ENCODE data around the gene PDE4B.
"Not testable (repeated sequence)": the region's sequence is repeated elsewhere in the genome, so short reads cannot be mapped to it uniquely, and the experiment has no call there.

The PDE4B gene

DNA sequence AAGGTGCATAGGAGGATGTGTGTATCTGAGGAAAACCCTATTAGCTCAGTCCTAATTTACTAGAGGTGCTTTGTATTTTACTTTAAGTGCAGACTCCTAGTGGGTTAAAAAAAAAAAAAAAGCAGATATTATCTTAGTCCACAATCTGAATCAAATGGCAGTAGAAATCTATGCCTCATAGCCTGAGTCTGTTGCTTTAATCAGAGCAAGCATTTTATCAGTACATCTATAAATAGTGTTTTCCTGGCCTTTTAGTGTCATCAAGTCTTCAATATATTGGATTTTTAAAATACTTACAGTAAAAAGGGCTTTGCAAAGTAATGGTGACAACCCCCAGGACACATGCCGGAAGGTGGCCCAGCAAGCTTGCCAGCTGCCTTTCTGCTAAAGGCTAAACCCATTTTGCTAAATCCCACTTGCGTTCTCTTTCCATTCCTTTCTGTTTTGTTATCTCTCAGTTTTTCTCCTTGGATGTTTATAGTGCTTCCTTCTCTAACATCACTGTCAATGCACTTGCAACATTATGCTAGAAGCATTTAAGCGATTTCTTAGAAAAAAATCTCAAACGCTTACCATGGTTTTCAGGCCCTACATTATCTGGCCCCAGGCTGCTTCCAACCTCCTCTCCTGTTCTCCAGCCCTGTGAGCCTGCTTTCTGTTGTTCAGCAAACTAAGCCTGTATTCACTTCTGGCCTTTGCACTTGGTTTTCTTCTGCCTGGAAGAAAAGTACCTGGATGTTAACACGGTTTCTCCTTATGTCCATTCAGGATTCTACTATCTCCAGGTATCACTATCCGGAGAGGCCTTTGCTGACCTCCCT, 206.3 kb downstream of the PDE4B start:
- no peak for DNase-seq

DNA sequence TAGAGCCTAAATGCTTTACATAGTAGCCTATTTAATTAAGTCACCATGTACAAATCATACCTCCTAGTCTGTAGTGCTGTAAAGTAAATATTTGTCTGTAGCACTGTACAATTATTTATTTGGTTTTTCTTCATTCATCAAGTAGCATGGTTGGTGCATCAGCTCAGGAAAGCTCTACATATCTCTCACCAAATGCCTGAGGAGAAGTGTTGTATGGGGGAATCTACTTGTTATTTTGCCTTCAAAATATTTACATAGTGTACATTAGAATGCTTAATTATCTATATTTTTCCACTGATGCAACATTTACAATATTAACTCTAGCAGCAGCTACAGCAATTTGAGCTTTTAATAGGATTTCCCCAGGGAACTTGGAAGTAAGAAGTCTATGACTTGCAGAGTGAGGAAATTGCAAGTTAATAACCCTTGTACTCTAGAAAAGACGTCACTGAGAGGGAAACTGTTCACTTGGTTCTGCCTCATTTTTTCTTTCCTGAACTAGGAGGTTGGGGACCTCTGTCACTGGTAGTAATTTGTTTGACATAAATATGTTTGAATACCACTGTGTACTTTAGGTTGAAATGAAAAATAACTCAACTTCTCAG, 207.4 kb downstream of the PDE4B start:
- DNase-seq, result no peak

DNA sequence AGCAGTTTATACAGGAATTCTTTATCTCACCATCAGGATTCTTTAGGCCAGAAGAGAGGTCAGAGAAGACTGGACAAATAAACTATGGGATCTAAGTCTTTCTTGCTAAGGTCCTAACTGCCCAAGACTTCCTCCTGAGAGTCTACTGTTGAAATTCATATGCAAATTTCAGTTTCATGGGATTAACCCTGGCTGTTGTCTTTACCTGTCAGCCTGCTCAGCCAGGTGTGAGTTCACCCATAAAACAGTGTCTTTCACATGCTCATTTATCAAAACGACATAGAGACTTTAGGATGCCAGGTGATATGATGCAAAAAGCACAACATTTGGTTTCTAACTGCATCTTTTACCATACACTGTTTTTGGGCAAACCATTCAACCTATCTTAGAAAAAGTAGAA, 211.0 kb downstream of the PDE4B start:
- DNase-seq, result no peak

DNA sequence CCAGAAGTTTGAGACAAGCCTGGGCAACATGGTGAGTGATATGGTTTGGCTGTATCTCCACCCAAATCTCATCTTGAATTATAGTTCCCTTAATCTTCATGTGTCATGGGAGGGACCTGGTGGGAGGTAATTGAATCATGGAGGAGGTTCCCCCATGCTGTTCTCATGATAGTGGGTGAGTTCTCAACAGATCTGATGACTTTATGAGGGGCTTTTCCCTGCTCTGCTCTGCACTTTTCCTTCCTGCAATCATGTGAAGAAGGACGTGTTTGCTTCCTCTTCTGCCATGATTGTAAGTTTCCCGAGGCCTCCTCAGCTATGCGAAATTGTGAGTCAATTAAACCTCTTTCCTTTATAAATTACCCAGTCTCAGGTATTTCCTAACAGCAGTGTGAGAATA, 213.8 kb downstream of the PDE4B start:
- peak; percentile 42 to 78 for DNase-seq

DNA sequence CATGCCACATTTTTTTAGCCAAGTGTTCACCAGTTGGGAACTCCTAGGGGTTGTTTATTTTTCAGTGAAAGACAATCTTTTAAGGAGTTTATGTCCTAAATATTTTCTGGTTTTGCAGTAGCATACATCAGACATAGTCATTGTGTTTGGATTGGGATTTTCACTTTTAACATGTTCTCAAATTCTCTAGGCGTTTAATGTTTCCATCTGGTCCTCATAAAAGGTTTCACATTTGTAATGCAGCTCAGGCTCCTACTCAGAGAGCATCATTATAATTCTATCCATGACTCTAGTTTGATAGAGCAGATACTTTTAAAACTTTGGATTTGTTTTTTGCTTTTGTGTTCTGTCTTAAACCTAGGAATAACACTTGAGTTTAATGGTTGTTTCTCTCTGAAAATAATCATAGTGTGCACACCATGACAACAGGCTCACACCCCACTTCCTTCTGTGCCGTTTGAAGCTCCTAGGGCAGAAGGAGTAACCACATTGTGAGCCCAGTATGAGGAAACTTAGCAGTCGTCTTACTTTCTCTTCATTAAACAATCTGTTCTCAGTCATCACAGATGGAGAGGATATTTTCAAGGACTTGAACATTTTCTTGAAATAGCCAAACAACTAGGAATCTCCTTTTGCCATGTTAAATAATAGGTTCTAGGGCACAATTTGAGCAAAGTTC, 219.6 kb downstream of the PDE4B start:
- DNase-seq, result peak; percentile 11 to 18

DNA sequence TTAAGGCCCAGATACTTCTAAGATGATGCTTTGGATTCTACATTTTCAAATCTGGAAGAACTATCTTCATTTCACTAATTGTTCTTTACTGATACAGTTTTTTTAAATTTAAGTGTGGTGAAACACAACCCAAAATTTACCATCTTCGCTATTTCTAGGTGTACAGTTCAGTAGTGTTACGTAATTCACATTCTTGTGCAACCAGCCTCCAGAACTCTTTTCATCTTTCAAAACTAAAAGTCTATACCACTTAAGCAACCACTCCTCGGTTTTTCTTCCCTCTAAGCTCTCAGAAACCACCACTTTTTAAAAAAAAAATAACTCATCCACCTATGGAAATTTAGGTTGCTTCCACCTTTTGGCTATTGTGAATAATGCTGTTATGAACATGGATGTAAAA, 220.7 kb downstream of the PDE4B start:
- DNase-seq, result peak; percentile 5 to 17

DNA sequence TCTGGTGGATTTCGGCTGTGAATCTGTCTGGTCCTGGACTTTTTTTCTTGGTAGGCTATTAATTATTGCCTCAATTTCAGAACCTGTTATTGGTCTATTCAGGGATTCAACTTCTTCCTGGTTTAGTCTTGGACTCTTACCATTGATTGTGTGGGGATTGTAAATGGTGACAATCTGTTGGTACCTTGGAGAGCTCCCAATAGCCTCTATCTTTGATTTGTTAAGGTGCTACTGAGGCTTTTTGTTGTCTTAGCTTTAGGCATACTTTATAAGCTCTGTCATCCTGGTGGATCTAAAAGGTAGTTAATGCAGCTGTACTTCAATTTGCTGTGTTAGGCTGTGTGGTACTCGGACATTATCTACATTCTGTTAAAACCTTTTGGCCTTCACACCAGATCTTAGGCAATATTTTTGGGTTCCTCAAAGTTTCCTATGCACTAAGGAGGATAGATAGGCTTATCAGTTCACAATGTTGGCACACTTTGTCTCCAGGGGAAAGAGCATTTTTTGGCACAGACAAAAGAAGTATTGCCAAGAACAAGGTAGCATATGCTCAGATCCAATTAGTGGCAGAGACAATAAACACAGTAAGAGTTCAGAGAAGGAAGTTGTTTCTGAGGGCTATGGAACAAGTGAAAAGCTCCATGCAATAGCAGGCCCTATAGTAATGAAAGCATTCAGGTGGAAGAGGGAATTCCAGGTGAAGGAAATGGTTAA, 230.4 kb downstream of the PDE4B start:
- no peak for DNase-seq

DNA sequence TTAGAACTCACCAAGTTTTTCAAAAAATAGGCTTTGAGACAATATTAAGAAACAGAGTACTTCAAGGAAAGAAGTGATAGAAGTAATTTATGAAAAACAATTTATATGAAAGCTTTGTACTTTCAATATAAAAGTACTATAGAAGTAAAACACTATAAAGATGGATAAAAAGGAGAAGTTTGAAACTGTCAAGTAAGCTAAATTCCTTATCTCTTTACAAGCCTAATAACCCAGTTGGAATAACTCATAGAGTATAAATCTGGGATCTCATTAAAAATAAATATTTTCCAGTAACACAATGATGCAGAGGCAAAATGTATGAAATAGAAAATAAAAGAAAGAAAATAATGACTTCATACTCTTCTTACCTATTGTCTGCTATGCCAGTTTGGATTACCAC, 232.5 kb downstream of the PDE4B start:
- no peak for DNase-seq

DNA sequence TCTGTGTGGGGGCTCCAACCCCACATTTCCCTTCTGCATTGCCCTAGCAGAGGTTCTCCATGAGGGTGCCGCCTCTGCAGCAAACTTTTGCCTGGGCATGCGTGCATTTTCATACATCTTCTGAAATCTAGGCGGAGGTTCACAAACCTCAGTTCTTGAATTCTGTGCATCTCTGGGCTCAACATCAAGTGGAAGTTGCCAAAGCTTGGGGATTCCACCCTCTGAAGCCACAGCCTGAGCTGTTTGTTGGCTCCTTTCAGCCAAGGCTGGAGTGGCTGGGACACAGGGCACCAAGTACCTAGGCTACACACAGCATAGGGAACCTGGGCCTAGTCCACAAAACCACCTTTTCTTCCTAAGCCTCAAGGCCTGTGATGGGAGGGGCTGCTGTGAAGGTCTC, 235.3 kb downstream of the PDE4B start:
- no peak for DNase-seq

DNA sequence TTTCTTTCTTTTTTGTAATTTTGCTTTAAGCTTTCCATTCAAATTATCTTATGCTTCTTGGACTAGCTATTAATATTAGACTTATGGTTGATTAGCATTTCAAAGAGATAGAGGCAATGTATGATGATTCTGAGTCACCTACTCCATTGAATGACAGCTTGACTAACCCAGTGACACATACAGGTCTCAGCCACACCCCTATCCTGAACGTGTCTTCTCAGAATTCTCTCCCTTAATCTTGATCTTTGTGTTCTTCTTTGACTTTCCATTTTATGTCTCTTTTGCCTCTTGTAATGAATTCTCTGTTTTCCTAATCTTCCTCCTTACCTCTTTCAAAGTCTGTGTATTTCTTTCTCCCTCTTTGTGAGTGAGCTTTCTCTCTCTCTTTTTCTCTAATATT, 241.1 kb downstream of the PDE4B start:
- DNase-seq, result no peak

DNA sequence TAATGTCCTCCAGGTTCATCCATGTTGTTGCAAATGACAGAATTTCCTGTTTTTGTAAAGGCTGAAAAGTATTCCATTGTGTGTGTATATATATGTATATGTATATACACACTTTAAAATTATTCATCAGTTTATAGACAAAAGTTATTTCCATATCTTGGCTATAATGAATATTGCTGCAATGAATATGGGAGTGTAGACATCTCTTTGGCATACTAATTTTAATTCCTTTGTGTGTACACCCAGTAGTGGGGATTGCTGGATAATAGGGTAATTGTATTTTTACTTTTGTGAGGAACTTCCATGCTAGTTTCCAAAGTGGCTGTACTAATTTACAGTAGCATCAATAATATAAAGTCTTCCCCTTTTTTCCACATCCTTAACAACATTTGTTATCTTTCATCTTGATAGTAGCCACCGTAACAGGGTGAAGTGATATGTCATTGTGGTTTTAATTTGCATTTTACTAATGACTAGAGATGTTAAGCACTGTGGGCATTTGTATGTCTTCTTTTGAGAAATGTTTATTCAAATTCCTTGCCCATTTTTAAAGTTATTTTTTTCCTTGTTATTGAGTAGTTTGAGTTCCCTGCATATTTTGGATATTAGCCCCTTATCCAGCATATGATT, 243.0 kb downstream of the PDE4B start:
- no peak for DNase-seq

DNA sequence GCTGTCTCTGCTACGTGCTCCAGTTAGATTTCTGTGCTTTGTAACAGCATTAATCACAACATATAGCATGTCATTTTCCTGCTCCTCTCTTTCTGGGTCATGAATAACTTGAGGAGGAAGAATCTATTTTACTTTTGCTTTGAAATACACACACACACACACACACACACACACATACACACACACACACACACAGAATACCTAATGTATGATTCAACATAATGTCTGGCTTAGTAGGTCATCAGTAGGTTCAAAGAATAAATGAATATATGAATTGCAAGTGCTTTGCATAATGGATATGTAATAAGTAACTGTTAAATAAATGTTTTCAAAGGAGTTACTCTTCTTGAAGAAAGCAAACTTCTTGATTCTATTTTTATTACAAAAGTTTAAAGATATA, 249.0 kb downstream of the PDE4B start:
- DNase-seq, result no peak

DNA sequence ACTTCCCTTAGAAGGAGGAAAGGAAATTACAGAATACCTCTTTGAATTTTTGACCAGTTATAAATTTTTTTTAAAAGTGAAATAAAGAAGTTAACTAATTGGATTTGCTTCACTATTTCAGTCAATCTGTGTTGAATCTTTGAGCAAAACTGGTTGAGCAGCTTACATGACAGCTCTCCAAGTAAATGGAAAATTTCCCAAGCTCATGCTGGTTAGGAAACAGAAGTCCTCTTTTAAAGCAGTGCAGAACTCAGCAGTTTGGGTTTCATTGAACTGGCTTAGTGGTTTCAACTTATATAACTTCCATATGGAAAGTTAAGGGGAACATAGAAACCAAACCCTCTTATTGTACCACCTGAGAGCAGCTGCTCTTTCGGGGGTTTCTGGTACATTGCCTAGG, 250.5 kb downstream of the PDE4B start:
- no peak for DNase-seq

DNA sequence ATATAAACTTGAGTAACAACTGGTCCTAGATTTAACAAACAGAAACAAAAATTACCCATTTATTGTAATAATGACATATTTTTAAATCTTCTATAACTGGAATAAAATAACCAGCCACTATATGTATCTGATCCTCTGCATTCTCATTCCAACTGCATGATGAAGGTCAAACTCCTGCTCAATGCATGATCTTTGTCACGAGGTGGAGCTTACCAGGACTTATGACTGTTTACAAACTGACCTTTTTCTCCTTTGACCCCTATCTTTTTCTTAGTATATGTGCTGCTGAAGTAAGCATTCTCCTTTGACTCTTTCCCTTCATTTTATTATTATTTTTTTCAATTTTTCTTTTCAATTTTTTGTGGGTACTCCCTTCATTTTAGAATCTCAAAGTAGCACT, 252.2 kb downstream of the PDE4B start:
- DNase-seq, result no peak

DNA sequence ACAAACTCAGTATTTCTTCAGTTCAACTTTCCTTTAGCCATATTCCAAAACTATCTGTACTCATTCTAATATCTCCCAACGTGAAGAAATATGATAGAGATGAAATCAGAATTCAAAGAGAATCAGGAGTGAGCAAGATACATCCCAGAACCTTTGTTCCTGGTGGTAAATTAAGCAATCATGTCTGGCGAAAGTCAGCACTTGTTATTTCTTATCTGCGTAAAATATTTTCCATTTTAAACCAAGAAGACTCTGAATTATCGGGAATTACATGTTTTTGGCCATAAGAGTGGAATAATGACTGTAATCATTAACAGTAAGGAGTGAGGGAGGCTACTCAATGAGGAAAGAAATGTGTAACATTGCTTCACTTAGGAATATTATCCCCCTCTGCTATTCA, 253.7 kb downstream of the PDE4B start:
- DNase-seq, result no peak

DNA sequence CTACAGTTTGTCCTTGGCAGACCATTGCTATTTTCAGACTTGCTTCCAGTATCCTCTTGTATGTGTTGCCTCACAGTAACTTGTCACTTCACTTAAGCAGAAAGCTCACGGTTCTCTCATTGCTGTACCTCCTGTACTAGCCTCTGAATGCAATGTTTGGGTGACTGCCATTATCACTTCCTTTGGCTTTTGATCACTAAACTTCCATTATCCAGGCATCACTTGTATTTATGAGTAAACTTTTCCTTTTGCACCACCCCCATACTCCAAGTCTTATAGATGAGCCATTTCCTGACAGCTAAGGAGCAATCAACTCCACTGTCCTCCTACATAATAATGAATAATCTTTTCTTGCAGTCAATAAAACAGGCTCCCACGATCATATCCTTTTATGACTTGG, 255.3 kb downstream of the PDE4B start:
- no peak for DNase-seq

DNA sequence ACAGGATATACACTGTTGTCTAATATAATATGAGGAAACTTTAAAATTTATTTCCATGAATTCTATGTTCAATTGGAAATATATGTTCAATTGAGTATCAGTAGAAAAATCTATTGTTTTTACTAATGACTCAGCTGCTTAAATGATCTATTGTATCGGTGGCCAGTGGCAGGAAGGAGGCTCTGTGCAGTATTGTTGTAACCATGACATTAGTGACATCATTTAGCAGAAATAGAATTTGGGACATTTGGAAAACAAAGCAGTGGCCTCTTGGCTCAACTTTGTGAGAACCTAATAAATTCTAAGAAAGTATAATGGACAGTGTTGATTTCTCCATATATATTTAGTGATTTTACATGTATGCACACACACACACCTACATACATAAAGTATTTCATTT, 257.4 kb downstream of the PDE4B start:
- DNase-seq, result no peak

DNA sequence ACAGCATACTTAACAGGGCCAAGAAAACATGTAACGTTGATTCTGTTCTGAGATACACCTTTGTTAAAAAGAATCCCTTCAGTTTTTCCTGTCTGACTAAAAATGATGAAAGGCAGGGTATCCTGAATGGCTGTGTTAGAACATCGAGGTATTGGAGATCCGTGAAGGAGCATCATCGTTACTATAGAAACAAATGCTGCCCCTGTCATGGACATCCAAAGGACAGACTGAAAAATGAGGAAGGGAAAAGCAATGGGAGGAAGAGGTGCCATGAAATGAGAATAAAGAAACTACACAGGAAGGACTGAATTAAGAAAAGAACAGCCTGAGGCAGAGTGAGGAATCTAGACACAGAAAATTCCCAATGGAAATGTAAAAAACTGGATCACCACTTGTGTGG, 257.9 kb downstream of the PDE4B start:
- DNase-seq, result no peak

DNA sequence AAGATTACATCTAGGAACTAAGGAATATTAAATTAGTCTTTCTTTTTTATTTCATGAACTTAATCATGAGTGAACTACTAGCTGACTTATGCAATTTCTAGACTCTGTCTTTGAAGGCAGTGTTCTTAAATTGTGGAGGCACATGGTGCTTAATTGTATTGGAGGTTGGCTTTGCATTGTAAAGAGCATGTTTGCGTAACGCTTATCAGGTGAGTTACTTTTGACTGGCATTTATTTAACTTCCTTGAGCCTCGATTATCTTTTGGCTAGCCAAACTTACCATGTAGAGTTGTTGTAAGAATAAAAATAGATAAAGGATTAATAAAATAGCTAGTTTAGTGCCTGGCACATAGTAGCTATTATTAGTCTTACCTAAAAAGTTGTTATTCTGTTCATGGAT, 262.4 kb downstream of the PDE4B start:
- no peak for DNase-seq

DNA sequence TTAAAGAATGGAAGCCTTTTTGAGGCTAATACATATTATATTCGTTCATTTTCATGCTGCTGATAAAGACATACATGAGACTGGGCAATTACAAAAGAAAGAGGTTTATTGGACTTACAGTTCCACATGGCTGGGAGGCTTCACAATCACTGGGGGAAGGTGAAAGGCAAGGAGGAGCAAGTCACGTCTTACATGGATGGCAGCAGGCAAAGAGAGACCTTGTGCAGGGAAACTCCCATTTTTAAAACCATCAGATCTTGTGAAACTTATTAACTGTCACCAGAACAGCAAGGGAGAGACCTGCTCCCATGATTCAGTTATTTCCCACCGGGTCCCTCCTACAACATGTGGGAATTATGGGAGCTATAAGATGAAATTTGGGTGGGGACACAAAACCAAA, 264.8 kb downstream of the PDE4B start:
- not testable (repeated sequence) for DNase-seq

DNA sequence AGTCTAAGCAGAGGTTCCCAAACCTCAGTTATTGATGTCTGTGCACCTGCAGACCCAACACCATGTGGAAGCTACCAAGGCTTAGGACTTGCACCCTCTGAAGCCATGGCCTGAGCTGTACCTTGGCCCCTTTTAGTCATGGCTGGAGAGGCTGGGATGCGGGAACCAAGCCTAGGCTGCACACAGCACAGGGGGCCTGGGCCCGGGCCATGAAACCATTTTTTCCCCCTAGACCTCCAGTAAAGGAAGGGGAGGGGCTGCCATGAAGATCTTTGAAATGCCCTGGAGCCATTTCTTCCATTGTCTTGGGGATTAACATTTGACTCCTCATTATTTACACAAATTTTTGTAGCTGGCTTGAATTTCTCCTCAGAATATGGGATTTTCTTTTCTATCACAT, 265.9 kb downstream of the PDE4B start:
- no peak for DNase-seq

DNA sequence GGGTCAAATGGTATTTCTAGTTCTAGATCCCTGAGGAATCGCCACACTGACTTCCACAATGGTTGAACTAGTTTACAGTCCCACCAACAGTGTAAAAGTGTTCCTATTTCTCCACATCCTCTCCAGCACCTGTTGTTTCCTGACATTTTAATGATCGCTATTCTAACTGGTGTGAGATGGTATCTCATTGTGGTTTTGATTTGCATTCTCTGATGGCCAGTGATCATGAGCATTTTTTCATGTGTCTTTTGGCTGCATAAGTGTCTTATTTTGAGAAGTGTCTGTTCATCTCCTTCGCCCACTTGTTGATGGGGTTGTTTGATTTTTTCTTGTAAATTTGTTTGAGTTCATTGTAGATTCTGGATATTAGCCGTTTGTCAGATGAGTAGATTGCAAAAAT, 274.5 kb downstream of the PDE4B start:
- not testable (repeated sequence) for DNase-seq

Measured in inflammatory macrophage treated with lipopolysaccharide for 1 hour (primary cell).